HG02759 (cell line): ENCODE measurements around the gene MCF2L2.

Experiments
- ATAC-seq: cut with Tn5 transposase; IDR thresholded peaks from one replicate; pipeline ENCODE4 v1.9.1; 2021; ENCODE audit warnings: mild to moderate bottlenecking, moderate library complexity; ENCODE audit not compliant: unreplicated experiment

Gene MCF2L2

GRCh38 chr3:183151821-183152351, 276.5 kb downstream of the MCF2L2 start:
- no peak for ATAC-seq

- no peak for ATAC-seq
Measured at GRCh38 chr3:183151086-183151485, 277.3 kb downstream of the MCF2L2 start.

- ATAC-seq = no peak
Measured at GRCh38 chr3:183149915-183150750, 278.3 kb downstream of the MCF2L2 start.

DNA sequence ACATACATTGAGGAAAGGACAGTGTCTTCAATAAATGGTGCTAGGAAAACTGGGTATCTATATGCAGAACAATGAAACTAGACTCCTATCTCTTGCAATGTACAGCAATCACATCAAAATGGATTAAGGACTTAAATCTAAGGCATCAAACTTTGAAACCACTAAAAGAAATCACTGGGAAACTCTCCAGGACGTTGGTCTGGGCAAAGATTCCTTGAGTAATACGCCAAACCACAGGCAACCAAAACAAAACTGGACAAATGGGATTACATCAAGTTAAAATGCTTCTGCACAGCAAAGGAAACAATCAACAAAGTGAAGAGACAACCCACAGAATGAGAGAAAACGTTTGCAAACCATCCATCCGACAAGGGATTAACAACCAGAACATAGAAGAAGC, 280.4 kb downstream of the MCF2L2 start:
- no peak for ATAC-seq

GRCh38 chr3:183144363-183144762, 284.1 kb downstream of the MCF2L2 start:
- no peak for ATAC-seq

DNA sequence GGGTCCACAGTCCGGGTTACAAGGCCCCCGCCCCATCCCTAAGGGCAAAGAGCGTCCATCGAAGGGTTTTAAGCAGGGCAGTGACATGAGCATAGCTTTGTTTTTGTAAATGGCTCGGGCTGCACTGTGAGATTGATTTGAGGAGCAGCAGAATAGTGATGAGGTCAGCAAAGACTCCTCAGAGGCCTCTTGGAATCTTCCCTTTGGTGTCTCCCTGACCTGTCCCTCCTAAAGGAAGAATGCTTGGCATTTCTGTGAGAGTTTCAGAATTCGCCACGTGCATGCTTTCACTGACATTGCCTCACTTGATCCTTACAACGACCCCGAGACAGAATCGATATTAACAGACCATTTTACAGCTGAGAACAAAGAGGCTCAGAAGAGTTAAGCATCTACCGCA, 286.2 kb downstream of the MCF2L2 start:
- no peak for ATAC-seq

- no peak for ATAC-seq
Measured at GRCh38 chr3:183134844-183135243, 293.6 kb downstream of the MCF2L2 start.

DNA sequence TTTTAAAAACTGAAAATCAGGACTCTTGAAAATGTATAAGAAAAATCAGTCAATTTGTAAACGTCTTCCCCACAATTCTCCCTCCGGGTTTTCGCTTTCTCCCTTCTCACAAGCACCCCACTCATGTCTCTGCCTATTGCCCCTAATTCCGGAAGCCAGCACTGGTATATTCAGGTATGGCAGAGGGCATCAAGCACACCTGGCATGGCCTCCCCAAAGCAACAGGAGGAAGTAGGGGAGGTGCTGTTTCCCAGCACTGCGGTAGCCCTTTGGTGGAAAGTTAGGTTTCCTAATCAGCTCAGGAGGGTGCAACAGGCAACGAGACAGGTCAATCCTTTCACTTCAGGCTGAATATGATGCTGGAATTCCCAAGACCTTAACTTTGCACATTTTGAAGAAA, 296.0 kb downstream of the MCF2L2 start:
- ATAC-seq = no peak

- no peak for ATAC-seq
Measured at GRCh38 chr3:183131735-183132134, 296.7 kb downstream of the MCF2L2 start.

- ATAC-seq = no peak
Measured at GRCh38 chr3:183131186-183131725, 297.2 kb downstream of the MCF2L2 start.

DNA sequence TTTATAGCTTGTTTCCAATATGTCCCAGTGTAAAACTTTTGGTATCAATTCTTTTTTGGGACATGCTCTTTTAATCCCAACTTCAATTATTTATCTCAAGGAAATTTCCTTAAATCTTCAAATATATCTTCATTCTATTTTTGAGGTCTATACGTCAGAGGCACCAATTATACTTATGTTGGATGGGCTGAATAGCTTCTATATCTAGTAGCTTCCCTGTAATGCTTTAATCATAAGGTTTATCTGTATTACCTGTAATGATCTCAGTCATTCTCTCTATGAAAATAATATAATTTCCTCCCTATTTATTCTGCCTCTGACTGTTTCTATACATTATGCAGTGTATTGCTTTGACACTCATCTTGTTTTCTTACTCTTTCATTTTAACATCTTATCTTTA, 299.2 kb downstream of the MCF2L2 start:
- no peak for ATAC-seq

DNA sequence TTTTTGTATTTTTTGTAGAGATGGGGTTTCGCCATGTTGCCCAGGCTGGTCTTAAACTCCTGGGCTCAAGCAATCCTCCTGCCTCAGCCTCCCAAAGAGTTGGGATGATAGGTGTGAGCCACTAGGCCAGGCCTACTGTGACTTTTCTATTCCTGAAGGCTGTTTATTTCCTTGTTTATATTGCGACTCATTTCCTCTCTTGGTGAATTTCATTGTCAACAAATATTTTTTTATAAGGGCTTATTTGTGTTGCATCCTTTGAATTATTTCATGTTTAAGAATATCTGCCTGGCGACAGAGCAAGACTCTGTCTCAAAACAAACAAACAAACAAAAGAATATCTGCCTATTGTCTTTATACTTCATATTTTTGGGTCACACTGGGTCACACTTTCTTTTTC, 299.7 kb downstream of the MCF2L2 start:
- ATAC-seq = no peak
